Stimulated activated CD8-positive, alpha-beta memory T cell treated with anti-CD3 and anti-CD28 coated beads, Interleukin-12 subunit alpha, Interleukin-12 subunit beta, amount 100 ng/mL, for 24 hours (primary cell): ENCODE results near the gene MGST2.

ENCODE experiments used
- DNase-seq: peaks from one replicate; pipeline ENCODE4 v3.0.0-alpha.2; 2020; ENCODE audit errors: extremely low read depth

Gene MGST2

DNA sequence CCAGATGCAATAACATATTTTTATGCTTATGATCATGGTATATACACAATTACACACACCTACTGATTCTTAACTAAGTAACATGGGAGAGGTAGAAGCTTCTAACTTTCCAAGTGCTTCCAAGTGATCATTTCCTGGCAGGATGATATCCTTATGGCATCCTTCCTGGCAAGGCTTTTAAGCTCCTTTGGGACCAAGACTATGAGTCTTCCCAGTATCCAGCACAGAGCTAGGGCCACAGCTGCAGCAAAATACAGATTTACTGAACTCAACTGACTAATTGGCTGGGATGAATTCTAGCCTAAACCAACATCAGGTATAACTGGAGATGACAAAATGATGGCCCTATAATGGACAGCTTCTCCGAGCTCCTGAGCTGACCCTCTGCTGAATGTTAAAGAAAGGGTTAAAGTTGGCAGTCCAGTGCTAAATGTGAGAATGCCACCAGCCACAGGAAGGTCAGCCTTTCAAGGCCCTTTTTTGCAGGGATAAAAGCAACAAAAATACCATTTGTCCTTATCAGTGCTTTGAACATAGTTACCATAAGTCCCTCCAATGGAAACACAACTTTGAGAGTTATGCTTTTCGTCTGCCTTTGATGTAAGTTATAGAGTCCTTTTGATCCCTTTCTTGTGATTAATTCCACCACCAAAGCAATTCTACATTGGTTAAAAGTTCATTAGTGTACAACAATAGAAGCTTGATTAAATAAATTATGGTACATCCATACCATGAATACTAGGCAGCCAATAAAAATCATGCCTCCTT lies 73.4 kb downstream of the MGST2 start:
- no peak for DNase-seq

DNA sequence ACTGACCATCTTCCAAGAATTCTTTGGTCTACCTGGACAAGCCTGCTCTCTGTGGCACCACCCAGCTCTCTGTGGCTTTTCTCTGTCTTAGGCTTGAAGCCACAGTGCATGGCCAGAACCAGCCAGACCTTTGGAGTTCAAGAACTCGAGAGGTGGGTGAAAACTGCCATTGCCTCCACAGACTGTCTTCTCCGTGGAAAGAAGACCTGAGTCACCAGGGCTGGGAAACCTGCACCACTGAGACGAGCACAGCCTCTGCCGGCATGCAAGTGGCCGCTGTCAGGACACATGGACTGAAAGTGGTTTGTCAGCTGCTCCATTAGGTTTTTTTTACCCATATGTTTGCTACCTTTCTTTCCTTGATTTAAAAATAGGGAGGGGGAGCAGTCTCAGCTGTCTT lies 74.5 kb downstream of the MGST2 start:
- no peak for DNase-seq

GRCh38 chr4:139740531-139741041 lies 75.0 kb downstream of the MGST2 start:
- no peak for DNase-seq

DNA sequence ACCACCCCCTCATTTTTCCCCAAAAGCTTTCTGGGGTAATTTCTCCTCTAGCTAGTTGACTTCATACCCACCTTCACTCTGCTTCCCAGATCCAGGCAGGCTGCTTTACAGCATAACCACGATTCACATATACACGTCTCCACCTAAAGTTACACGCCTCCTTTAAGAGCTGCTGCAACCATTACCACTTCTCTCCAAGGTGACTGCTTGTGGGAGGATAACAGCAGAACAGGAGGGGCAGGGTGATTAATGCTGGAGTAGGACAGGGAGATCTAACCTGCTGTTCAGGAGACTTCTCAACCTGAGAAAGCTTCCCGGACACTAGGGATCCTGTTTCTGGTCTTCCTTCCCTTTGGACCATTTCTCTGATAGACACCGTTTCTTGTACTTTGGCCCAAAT lies 77.4 kb downstream of the MGST2 start:
- no peak for DNase-seq

DNA sequence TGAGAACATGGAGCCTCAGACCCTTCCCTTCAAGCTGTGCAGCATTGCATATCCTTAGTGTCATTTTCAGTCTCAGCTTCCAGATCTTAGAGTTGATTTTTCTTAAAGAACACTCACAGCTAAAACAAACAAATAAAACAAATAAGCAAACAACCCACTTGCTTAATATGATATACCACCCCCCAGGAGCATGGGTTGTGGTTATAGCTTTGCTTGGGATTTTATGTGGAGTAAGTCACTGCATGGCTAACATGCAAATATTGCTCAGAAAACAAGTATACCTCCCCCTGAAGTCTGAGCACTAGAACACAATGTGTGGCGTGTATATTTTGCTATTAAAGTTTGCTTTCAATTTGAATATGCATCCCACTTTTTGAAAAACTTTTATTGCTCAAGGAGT lies 78.6 kb downstream of the MGST2 start:
- no peak for DNase-seq

GRCh38 chr4:139745111-139745639 lies 79.6 kb downstream of the MGST2 start:
- no peak for DNase-seq

GRCh38 chr4:139746431-139747171 lies 81.0 kb downstream of the MGST2 start:
- DNase-seq, result no peak

DNA sequence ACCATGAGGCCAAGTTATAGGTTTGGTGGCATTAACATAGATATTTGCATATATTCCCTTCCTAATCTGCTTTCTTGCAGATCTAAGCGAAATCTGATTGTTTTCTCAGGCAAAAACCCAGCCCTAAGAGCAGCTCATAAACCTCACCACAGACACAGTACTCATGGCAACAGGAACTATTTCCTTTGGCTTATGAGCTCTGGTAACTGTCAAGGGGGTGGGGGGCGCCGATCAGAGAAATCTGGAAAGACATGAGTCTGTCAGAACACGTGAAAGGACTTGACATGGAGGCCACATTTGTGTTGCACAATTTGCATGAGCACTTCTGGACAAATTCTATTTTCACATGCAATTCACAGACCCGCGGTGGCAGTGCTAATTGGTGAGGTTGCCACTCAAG lies 83.7 kb downstream of the MGST2 start:
- DNase-seq, result no peak

DNA sequence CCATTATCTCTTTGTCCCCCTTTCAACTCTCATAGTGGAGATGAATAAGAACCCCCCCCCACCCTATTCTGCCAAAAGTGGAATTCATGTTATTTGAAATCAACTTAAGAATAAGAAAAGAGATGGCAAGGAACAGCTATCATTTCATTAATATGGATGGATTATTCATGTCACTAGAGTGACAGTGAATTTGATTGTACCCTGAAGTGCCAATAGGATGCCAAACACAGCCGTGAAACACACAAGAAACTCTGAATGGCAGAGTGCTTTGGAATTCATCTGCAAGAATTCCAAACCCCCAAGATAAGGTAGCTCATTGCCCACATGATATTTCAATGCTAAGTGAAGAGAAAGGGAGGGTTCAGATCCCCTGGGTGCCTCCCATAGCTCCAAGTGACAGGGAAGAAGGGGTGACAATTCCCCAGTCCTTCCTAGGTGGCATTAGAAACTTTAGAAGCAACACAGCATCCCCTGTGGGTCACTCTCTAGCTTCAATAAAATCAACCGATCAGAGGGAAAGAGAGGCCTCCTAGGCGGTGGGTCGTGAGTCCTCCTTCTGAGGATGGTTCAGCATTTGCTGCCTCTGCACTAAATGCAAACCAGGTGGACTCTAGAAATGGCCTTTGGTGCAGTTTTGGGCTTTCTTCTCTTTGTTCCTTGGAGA lies 84.3 kb downstream of the MGST2 start:
- DNase-seq, result no peak

- no peak for DNase-seq
Observed at GRCh38 chr4:139753686-139754085, 88.1 kb downstream of the MGST2 start.
